Endothelial cell of umbilical vein (primary cell): Measurements from ENCODE around the gene TCN1. TPM values are rescaled to one million over a fixed set of nuclear protein-coding genes. Genes with fewer than 3 reads are reported as not detected.
"Not testable (repeated sequence)": the region's sequence is repeated elsewhere in the genome, so short reads cannot be mapped to it uniquely, and the experiment has no call there.

ENCODE experiments used
- Bru-seq: library from RNA; stranded (reverse); fragments of 400-500 nt; gene quantifications from one replicate; lab custom pipeline; 2021; lab: Mats Ljungman, UMichigan
- BruChase-seq, 2 experiments: library from RNA; stranded (reverse); fragments of 400-500 nt; gene quantifications; one replicate each; lab custom pipeline; 2021; lab: Mats Ljungman, UMichigan
- BruUV-seq: library from RNA; stranded (reverse); fragments of 400-500 nt; replicated peaks from 2 replicates; lab custom pipeline; 2021; lab: Mats Ljungman, UMichigan
- CTCF ChIA-PET: fragments of 300-600, 350-600 bp; sonication (Branson Sonifier 250); formaldehyde crosslinking; loops from one replicate; lab custom pipeline; 2021; ENCODE audit warnings: antibody characterized with exemption, inconsistent platforms; lab: Charles Lee
- POLR2A ChIA-PET: fragments of 300-600, 350-600 bp; sonication (Branson Sonifier 250); formaldehyde crosslinking; loops from one replicate; lab custom pipeline; 2021; ENCODE audit warnings: antibody characterized with exemption, inconsistent platforms; lab: Charles Lee
- DNase-seq: peaks from one replicate; pipeline ENCODE4 v3.0.0-alpha.2; 2011; ENCODE audit warnings: low read depth, low spot score
- FAIRE-seq: peaks from 2 replicates; lab custom pipeline; 2011; peaks lifted over from hg19 to GRCh38; lab: Jason Lieb, UNC
- H2AFZ ChIP-seq: 2 replicates; pipeline ENCODE4 v1.6.0; 2012; ENCODE audit warnings: low read depth, low read length, control low read depth, inconsistent platforms
- H3K27ac ChIP-seq: 2 replicates; pipeline ENCODE4 v1.5.1; 2011; ENCODE audit warnings: low read depth, mild to moderate bottlenecking, control low read depth, low read length, moderate library complexity; ENCODE audit not compliant: insufficient read depth
- H3K27me3 ChIP-seq, 2 experiments: 2 replicates each; pipeline versions ENCODE4 v1.6.0 to v1.6.1; 2011; ENCODE audit warnings: low read length in 2 of 2, mixed read lengths in 1 of 2; ENCODE audit not compliant: control insufficient read depth in 2 of 2, insufficient read depth in 2 of 2
- H3K36me3 ChIP-seq, 2 experiments: 2 replicates in 1 of 2; 3 replicates in 1 of 2; pipeline ENCODE4 v1.5.1; 2011; ENCODE audit warnings: low read length in 2 of 2, mild to moderate bottlenecking in 1 of 2, moderate library complexity in 1 of 2; ENCODE audit not compliant: control insufficient read depth in 2 of 2, insufficient read depth in 2 of 2; ENCODE audit errors: extremely low read depth in 1 of 2
- H3K4me1 ChIP-seq: 3 replicates; pipeline ENCODE4 v1.5.1; 2011; ENCODE audit warnings: mild to moderate bottlenecking, low read length; ENCODE audit not compliant: control insufficient read depth, insufficient read depth; ENCODE audit errors: extremely low read depth
- H3K4me2 ChIP-seq: 2 replicates; pipeline ENCODE4 v1.6.1; 2011; ENCODE audit warnings: low read length, control low read depth, mixed read lengths; ENCODE audit not compliant: insufficient read depth
- H3K4me3 ChIP-seq, 3 experiments: fragments of 200-600 bp in 1 of 3; sonication (generic), shearing (Covaris generic) in 1 of 3; replicated peaks in 1 of 3; 2 replicates each; pipeline ENCODE4 v1.5.1; 2011 to 2016; ENCODE audit warnings: control low read depth in 3 of 3, low read length in 3 of 3, mild to moderate bottlenecking in 2 of 3, inconsistent platforms in 1 of 3, low read depth in 1 of 3, moderate library complexity in 1 of 3; ENCODE audit not compliant: insufficient read depth in 1 of 3
- H3K79me2 ChIP-seq: 2 replicates; pipeline ENCODE4 v1.6.0; 2012; ENCODE audit warnings: low read length, inconsistent platforms; ENCODE audit not compliant: control insufficient read depth, insufficient read depth
- H3K9ac ChIP-seq: replicated peaks from 2 replicates; pipeline ENCODE3; 2011; ENCODE audit warnings: low read length, control low read depth; ENCODE audit not compliant: insufficient read depth; ENCODE audit errors: extremely low read depth
- H3K9me1 ChIP-seq: replicated peaks from 3 replicates; pipeline ENCODE4 v1.6.0; 2011; ENCODE audit warnings: mild to moderate bottlenecking, low read length; ENCODE audit not compliant: control insufficient read depth, insufficient read depth; ENCODE audit errors: extremely low read depth
- H3K9me3 ChIP-seq: replicated peaks from 2 replicates; pipeline ENCODE4 v1.5.1; 2012; ENCODE audit warnings: low read length, inconsistent platforms; ENCODE audit not compliant: control insufficient read depth, insufficient read depth
- H4K20me1 ChIP-seq: replicated peaks from 2 replicates; pipeline ENCODE3; 2011; ENCODE audit warnings: mild to moderate bottlenecking, low read length; ENCODE audit not compliant: control insufficient read depth, insufficient read depth; ENCODE audit errors: extremely low read depth
- FOS ChIP-seq: IDR thresholded peaks from 2 replicates; pipeline ENCODE4 v1.6.1; 2011; ENCODE audit warnings: mild to moderate bottlenecking, low read length, moderate library complexity, borderline replicate concordance; ENCODE audit not compliant: insufficient read depth
- GATA2 ChIP-seq: IDR thresholded peaks from 2 replicates; pipeline ENCODE4 v1.7.0; 2011; ENCODE audit warnings: low read depth, mild to moderate bottlenecking, moderate library complexity, mixed read lengths, low read length; ENCODE audit not compliant: insufficient read length, insufficient read depth
- JUN ChIP-seq: IDR thresholded peaks from 2 replicates; pipeline ENCODE4 v1.6.1; 2011; ENCODE audit warnings: borderline replicate concordance, low read depth; ENCODE audit not compliant: insufficient read length, insufficient read depth
- MYC ChIP-seq: IDR thresholded peaks from one replicate; pipeline ENCODE4 v1.6.1; 2011; ENCODE audit warnings: mild to moderate bottlenecking, low read depth, low read length
- POLR2A ChIP-seq: IDR thresholded peaks from 2 replicates; pipeline ENCODE4 v1.6.1; 2012; ENCODE audit warnings: low read depth, mild to moderate bottlenecking, control low read depth, low read length
- POLR2AphosphoS5 ChIP-seq: IDR thresholded peaks from 2 replicates; pipeline ENCODE4 v1.6.1; 2012; ENCODE audit warnings: low read depth, mild to moderate bottlenecking, control low read depth, low read length, moderate library complexity; ENCODE audit not compliant: insufficient read depth
- dilution Hi-C: fragments of 300-500 bp; cut with MboI; formaldehyde crosslinking; loops from one replicate; pipeline ENCODE4 v1.15.0; 2019; ENCODE audit warnings: low sequenced_read_pairs; ENCODE audit not compliant: extremely low pct_ligation_motif_present
- intact Hi-C: fragments of 100-400 bp; cut with micrococcal nuclease; formaldehyde crosslinking; loops from one replicate; pipeline ENCODE4 v1.10.0; 2022
- long read RNA-seq: library from polyadenylated mRNA; stranded (forward); transcript quantifications from one replicate; pipeline ENCODE4 v2.0.0, GENCODE V29; 2021
- polyA minus RNA-seq, 3 experiments: library from RNA; depleted of rRNA, polyadenylated mRNA; stranded (reverse); fragments of >200 nt; gene quantifications; 1 replicate in 1 of 3; 2 replicates in 2 of 3; pipeline ENCODE4 v1.2.3, GENCODE V29; 2011
- polyA plus RNA-seq, 4 experiments: library from polyadenylated mRNA; depleted of rRNA in 3 of 4; stranded (reverse) in 3 of 4; unstranded in 1 of 4; fragments of >200 nt; gene quantifications; 2 replicates each; pipeline versions ENCODE4 v1.2.1 to v1.2.3, GENCODE V29; 2011 to 2012; ENCODE audit warnings: missing spikeins in 1 of 4
- total RNA-seq: library from RNA; stranded (reverse); gene quantifications from 2 replicates; pipeline ENCODE4 v1.2.3, GENCODE V29; 2021
- TF ChIP-seq, protein P1 (sequence below): IDR thresholded peaks from 2 replicates; pipeline ENCODE4 v1.6.1; 2011; ENCODE audit not compliant: insufficient read depth, insufficient read length

Gene TCN1
- not detected in 2 replicates for total RNA-seq
- polyA plus RNA-seq: not detected in 2 replicates
- not detected in 2 replicates for polyA plus RNA-seq (2011; cell fraction: cytosol; rRNA removed)
- polyA plus RNA-seq (2011; cell fraction: nucleus; rRNA removed): not detected in 2 replicates
- polyA plus RNA-seq (2012): not detected in 2 replicates
- polyA minus RNA-seq: not detected in 2 replicates
- polyA minus RNA-seq (2011; cell fraction: cytosol; rRNA and poly(A)+ RNA removed): not detected
- polyA minus RNA-seq (2011; cell fraction: nucleus; rRNA and poly(A)+ RNA removed): not detected in 2 replicates
- Bru-seq, nascent RNA: not detected
- not detected for BruChase-seq, experiment 1, labeled RNA remaining after a 6-hour chase
- not detected for BruChase-seq, experiment 2, labeled RNA remaining after a 2-hour chase
- long read RNA-seq: 0 reads

GRCh38 chr11:59866397-59866796 is at the start of gene TCN1:
TCN1 (minus strand) TSS chr11:59866487; CDS start chr11:59866470, 17 bp downstream.
- TF ChIP-seq POLR2A (no peak), FOS (no peak), POLR2AphosphoS5 (no peak), JUN (no peak), MYC (no peak), GATA2 (no peak)
- TF ChIP-seq, protein P1, sequence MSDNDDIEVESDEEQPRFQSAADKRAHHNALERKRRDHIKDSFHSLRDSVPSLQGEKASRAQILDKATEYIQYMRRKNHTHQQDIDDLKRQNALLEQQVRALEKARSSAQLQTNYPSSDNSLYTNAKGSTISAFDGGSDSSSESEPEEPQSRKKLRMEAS: no peak
- Histone ChIP-seq H3K36me3 (no peaks in the 10 kb centered on the region), H4K20me1 (no peaks in the 10 kb centered on the region), H3K9me1 (no peaks in the 10 kb centered on the region), H3K9ac (no peak within 1 kb of the TSS), H3K4me2 (peak within 1 kb of the TSS; percentile 2), H3K4me1 (peaks cover 15% of the 10 kb centered on the region), H3K9me3 (no peaks in the 10 kb centered on the region), H2AFZ (no peak within 1 kb of the TSS), H3K27me3 (no peaks in the 10 kb centered on the region), H3K79me2 (no peaks in the 10 kb centered on the region), H3K4me3 (no peak within 1 kb of the TSS), H3K27ac (peak within 1 kb of the TSS; percentile 44)
- ChIA-PET POLR2A (no interaction called here), CTCF (interaction anchor here (1.1 kb wide), 1 partner anchor 14 kb away, joined by 3 read pairs; no protein-coding TSS in a partner anchor)
- DNase-seq (no peak), FAIRE-seq (no peak)
- dilution Hi-C loops: no loop called here
- intact Hi-C loops: no loop called here
- no TSS peak for BruUV-seq

GRCh38 chr11:59903569-59903968 is 37.3 kb upstream of the TCN1 start:
- FAIRE-seq, H3K9me3 ChIP-seq, POLR2A ChIA-PET, H3K9ac ChIP-seq, H3K4me2 ChIP-seq, H3K9me1 ChIP-seq, BruUV-seq, H3K79me2 ChIP-seq, H4K20me1 ChIP-seq, H2AFZ ChIP-seq, H3K27ac ChIP-seq, DNase-seq, dilution Hi-C loops, H3K4me3 ChIP-seq, H3K27me3 ChIP-seq, H3K36me3 ChIP-seq: not testable (repeated sequence)
- peaks cover 15% of the 10 kb centered on the region for H3K4me1 ChIP-seq
- CTCF ChIA-PET: interaction anchor here (3.1 kb wide), 1 partner anchor 15 kb away, joined by 19 read pairs; no protein-coding TSS in a partner anchor
- intact Hi-C loops: loop anchor here (5.0 kb wide), 2 partner anchors 81 to 146 kb away; partner anchors contain the start of gene STX3
